ENCODE data around the gene XRRA1. TPM values are rescaled to one million over a fixed set of nuclear protein-coding genes. Genes with fewer than 3 reads are reported as not detected.

The XRRA1 gene
- total RNA-seq, 1 experiment from 2014 or later = 10.4 TPM

DNA sequence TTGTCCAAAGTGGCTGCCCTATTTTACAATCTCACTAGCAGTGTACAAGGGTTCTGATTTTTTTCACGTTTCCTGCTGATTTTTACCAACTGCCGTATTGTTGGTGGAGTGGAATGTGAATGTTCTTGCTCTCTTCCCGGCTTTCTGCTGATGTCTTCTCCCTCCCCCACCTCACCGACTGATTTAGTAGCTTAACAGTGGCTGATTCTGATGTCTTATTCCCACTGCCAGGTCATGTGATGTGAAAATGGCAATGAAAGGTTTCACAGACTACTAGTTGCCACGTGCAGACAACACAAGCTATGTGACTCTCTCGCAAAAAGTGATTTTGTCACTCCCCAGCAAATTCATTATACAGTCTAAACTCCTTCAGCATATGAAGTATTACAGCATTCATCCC is 22.5 kb upstream of the XRRA1 start:
- Mint-ChIP-seq H3K9me3 (no peaks in the 10 kb centered on the region), H3K4me1 (peaks cover 4% of the 10 kb centered on the region; the same call in 1 of the 2 replicates), H3K36me3 (peaks cover 42% of the 10 kb centered on the region), H3K4me3 (no peak overlapping the region), H3K27me3 (ENCODE audit: low read depth) (no peaks in the 10 kb centered on the region), H3K27ac (peak overlapping the region; percentile 30; the same call in 1 of the 2 replicates)
- ChIA-PET CTCF (interaction anchor here (1.3 kb wide), 1 partner anchor 42 kb away, joined by 3 read pairs; no protein-coding TSS in a partner anchor), POLR2A (interaction anchor here (0.7 kb wide), 1 partner anchor 114 kb away, joined by 3 read pairs; no protein-coding TSS in a partner anchor)
- no peak for ATAC-seq
- DNase-seq (ENCODE audit: low spot score) = no peak
- TF ChIP-seq, protein P1, sequence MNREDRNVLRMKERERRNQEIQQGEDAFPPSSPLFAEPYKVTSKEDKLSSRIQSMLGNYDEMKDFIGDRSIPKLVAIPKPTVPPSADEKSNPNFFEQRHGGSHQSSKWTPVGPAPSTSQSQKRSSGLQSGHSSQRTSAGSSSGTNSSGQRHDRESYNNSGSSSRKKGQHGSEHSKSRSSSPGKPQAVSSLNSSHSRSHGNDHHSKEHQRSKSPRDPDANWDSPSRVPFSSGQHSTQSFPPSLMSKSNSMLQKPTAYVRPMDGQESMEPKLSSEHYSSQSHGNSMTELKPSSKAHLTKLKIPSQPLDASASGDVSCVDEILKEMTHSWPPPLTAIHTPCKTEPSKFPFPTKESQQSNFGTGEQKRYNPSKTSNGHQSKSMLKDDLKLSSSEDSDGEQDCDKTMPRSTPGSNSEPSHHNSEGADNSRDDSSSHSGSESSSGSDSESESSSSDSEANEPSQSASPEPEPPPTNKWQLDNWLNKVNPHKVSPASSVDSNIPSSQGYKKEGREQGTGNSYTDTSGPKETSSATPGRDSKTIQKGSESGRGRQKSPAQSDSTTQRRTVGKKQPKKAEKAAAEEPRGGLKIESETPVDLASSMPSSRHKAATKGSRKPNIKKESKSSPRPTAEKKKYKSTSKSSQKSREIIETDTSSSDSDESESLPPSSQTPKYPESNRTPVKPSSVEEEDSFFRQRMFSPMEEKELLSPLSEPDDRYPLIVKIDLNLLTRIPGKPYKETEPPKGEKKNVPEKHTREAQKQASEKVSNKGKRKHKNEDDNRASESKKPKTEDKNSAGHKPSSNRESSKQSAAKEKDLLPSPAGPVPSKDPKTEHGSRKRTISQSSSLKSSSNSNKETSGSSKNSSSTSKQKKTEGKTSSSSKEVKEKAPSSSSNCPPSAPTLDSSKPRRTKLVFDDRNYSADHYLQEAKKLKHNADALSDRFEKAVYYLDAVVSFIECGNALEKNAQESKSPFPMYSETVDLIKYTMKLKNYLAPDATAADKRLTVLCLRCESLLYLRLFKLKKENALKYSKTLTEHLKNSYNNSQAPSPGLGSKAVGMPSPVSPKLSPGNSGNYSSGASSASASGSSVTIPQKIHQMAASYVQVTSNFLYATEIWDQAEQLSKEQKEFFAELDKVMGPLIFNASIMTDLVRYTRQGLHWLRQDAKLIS (CRISPR knock-in tag; IDR thresholded peaks at IDR 0.05; ENCODE audit: borderline replicate concordance) = no peak

GRCh38 chr11:74970852-74971395 is 22.0 kb upstream of the XRRA1 start:
- H3K27ac Mint-ChIP-seq = no peak overlapping the region
- H3K4me1 Mint-ChIP-seq = peaks cover 4% of the 10 kb centered on the region; the same call in 1 of the 2 replicates
- DNase-seq (ENCODE audit: low spot score) = no peak
- POLR2A ChIA-PET = no interaction called here
- H3K36me3 Mint-ChIP-seq = peaks cover 38% of the 10 kb centered on the region
- ATAC-seq = no peak
- H3K9me3 Mint-ChIP-seq = no peaks in the 10 kb centered on the region
- no peak overlapping the region for H3K4me3 Mint-ChIP-seq
- CTCF ChIA-PET = interaction anchor here (1.1 kb wide), 1 partner anchor 234 kb away, joined by 3 read pairs; no protein-coding TSS in a partner anchor
- TF ChIP-seq JAZF1 (CRISPR knock-in tag; IDR thresholded peaks at IDR 0.05) = no peak
- TF ChIP-seq GRHL2 (CRISPR knock-in tag; IDR thresholded peaks at IDR 0.05; ENCODE audit: insufficient replicate concordance, severe bottlenecking) = no peak
- TF ChIP-seq ZNF138 (CRISPR knock-in tag; conservative IDR thresholded peaks at IDR 0.05) = no peak
- TF ChIP-seq, protein P2, sequence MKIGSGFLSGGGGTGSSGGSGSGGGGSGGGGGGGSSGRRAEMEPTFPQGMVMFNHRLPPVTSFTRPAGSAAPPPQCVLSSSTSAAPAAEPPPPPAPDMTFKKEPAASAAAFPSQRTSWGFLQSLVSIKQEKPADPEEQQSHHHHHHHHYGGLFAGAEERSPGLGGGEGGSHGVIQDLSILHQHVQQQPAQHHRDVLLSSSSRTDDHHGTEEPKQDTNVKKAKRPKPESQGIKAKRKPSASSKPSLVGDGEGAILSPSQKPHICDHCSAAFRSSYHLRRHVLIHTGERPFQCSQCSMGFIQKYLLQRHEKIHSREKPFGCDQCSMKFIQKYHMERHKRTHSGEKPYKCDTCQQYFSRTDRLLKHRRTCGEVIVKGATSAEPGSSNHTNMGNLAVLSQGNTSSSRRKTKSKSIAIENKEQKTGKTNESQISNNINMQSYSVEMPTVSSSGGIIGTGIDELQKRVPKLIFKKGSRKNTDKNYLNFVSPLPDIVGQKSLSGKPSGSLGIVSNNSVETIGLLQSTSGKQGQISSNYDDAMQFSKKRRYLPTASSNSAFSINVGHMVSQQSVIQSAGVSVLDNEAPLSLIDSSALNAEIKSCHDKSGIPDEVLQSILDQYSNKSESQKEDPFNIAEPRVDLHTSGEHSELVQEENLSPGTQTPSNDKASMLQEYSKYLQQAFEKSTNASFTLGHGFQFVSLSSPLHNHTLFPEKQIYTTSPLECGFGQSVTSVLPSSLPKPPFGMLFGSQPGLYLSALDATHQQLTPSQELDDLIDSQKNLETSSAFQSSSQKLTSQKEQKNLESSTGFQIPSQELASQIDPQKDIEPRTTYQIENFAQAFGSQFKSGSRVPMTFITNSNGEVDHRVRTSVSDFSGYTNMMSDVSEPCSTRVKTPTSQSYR (CRISPR knock-in tag; IDR thresholded peaks at IDR 0.05) = no peak
- TF ChIP-seq ELF4 (CRISPR knock-in tag; IDR thresholded peaks at IDR 0.05; ENCODE audit: low read depth) = no peak
- no peak for TF ChIP-seq NR1H2 (CRISPR knock-in tag; IDR thresholded peaks at IDR 0.05)
- TF ChIP-seq FOXP1 (CRISPR knock-in tag; IDR thresholded peaks at IDR 0.05; ENCODE audit: borderline replicate concordance) = no peak
- TF ChIP-seq KAT7 (CRISPR knock-in tag; IDR thresholded peaks at IDR 0.05; ENCODE audit: borderline replicate concordance) = no peak
- TF ChIP-seq ZNF219 (CRISPR knock-in tag; IDR thresholded peaks at IDR 0.05; ENCODE audit: borderline replicate concordance) = no peak
- no peak for TF ChIP-seq NFYB (CRISPR knock-in tag; conservative IDR thresholded peaks at IDR 0.05; ENCODE audit: low read depth)
- TF ChIP-seq USF2 (CRISPR knock-in tag; IDR thresholded peaks at IDR 0.05) = no peak
- TF ChIP-seq ZBTB21 (CRISPR knock-in tag; IDR thresholded peaks at IDR 0.05; ENCODE audit: borderline replicate concordance) = no peak
- TF ChIP-seq ATF6 (CRISPR knock-in tag; IDR thresholded peaks at IDR 0.05) = no peak
- no peaks in the 10 kb centered on the region for H3K27me3 Mint-ChIP-seq (ENCODE audit: low read depth)

Data from WTC11 (cell line).